K562 (cell line): Measurements from ENCODE around the gene COQ10B. TPM values are rescaled to one million over a fixed set of nuclear protein-coding genes. Genes with fewer than 3 reads are reported as not detected.
A peak's percentile ranks its signal among the peaks of the same experiment; 100 is the strongest.

Experiments used
- ATAC-seq: fragments of 200-7000 bp; cut with Tn5 transposase; 3 replicates; pipeline ENCODE4 v1.9.1; 2020; ENCODE audit warnings: moderate library complexity
- BruUV-seq: library from RNA; stranded (reverse); fragments of 400-500 nt; replicated peaks from 2 replicates; lab custom pipeline; 2021; lab: Mats Ljungman, UMichigan
- CTCF ChIA-PET: fragments of 300-600 bp; formaldehyde crosslinking; extraction: SDS; loops from one replicate; lab custom pipeline; 2021; ENCODE audit warnings: low intra/inter-chr PET ratio; lab: Yijun Ruan, JAX
- POLR2A ChIA-PET: fragments of 300-600, 350-650 bp; sonication (Branson Sonifier 250); formaldehyde crosslinking; extraction: SDS; loops from one replicate; lab custom pipeline; 2021; ENCODE audit warnings: antibody characterized with exemption, inconsistent platforms; lab: Yijun Ruan, JAX
- DNase-seq, 4 experiments: peaks; one replicate each; pipeline versions ENCODE4 v3.0.0 to v3.0.0-alpha.2; 2011 to 2018; ENCODE audit warnings: low spot score in 3 of 4, mixed read lengths in 3 of 4; ENCODE audit errors: extremely low read depth in 1 of 4
- FAIRE-seq: peaks from 2 replicates; lab custom pipeline; 2011; peaks lifted over from hg19 to GRCh38; lab: Jason Lieb, UNC
- H2AFZ ChIP-seq: 2 replicates; pipeline ENCODE4 v1.6.0; 2011; ENCODE audit warnings: low read depth, low read length, control low read depth, inconsistent platforms
- H3K27ac ChIP-seq: fragments of 200-600 bp; 3 replicates; pipeline ENCODE4 v1.8.0; 2011; ENCODE audit warnings: low read depth, mild to moderate bottlenecking, control low read depth, inconsistent platforms, low read length, moderate library complexity, mixed read lengths; ENCODE audit errors: extremely low read depth
- H3K27me3 ChIP-seq, 2 experiments: fragments of 300-600 bp in 1 of 2; 2 replicates in 1 of 2; 3 replicates in 1 of 2; pipeline versions ENCODE4 v1.6.0 to v1.8.0; 2011; ENCODE audit warnings: inconsistent platforms in 2 of 2, low read length in 2 of 2, mild to moderate bottlenecking in 1 of 2, mixed read lengths in 1 of 2, moderate library complexity in 1 of 2; ENCODE audit not compliant: control insufficient read depth in 2 of 2, insufficient read depth in 2 of 2
- H3K36me3 ChIP-seq: fragments of 300-600 bp; 3 replicates; pipeline ENCODE4 v1.8.0; 2011; ENCODE audit warnings: mild to moderate bottlenecking, low read length, inconsistent platforms; ENCODE audit not compliant: control insufficient read depth, insufficient read depth
- H3K4me1 ChIP-seq, 2 experiments: fragments of 200-600 bp in 1 of 2; replicated peaks in 1 of 2; 2 replicates in 1 of 2; 3 replicates in 1 of 2; pipeline versions ENCODE4 v1.5.1 to v1.8.0; 2011; ENCODE audit warnings: inconsistent platforms in 2 of 2, low read length in 2 of 2, mild to moderate bottlenecking in 1 of 2, mixed read lengths in 1 of 2, moderate library complexity in 1 of 2; ENCODE audit not compliant: control insufficient read depth in 2 of 2, insufficient read depth in 2 of 2
- H3K4me2 ChIP-seq: 2 replicates; pipeline ENCODE4 v1.6.1; 2011; ENCODE audit warnings: low read length, control low read depth, inconsistent platforms, mixed read lengths; ENCODE audit not compliant: insufficient read depth
- H3K4me3 ChIP-seq: fragments of 200-600 bp; sonication (generic), shearing (Covaris generic); 2 replicates; pipeline ENCODE4 v1.5.1; 2016; ENCODE audit warnings: control low read depth, inconsistent platforms
- H3K79me2 ChIP-seq: fragments of 200-600 bp; 3 replicates; pipeline ENCODE4 v1.8.0; 2011; ENCODE audit warnings: low read length, inconsistent platforms; ENCODE audit not compliant: control insufficient read depth, insufficient read depth
- H3K9ac ChIP-seq, 2 experiments: 2 replicates each; pipeline versions ENCODE4 v1.6.0 to v1.6.1; 2011; ENCODE audit warnings: low read depth in 2 of 2, low read length in 2 of 2, control low read depth in 1 of 2, inconsistent platforms in 1 of 2, mild to moderate bottlenecking in 1 of 2, mixed read lengths in 1 of 2; ENCODE audit not compliant: insufficient read depth in 1 of 2
- H3K9me1 ChIP-seq: one replicate; pipeline ENCODE4 v1.6.0; 2011; ENCODE audit warnings: inconsistent platforms, mild to moderate bottlenecking, low read length, moderate library complexity; ENCODE audit not compliant: control insufficient read depth, insufficient read depth
- H3K9me3 ChIP-seq: replicated peaks from 2 replicates; pipeline ENCODE4 v1.5.1; 2011; ENCODE audit warnings: low read depth, low read length, inconsistent platforms; ENCODE audit not compliant: control insufficient read depth, insufficient read depth
- H4K20me1 ChIP-seq: replicated peaks from 2 replicates; pipeline ENCODE4 v1.6.1; 2011; ENCODE audit warnings: low read length, inconsistent platforms, mixed read lengths; ENCODE audit not compliant: control insufficient read depth, insufficient read depth
- C11orf30 ChIP-seq: fragments of 450-650 bp; IDR thresholded peaks from 2 replicates; pipeline ENCODE4 v1.6.1; 2016; ENCODE audit warnings: low read depth, mild to moderate bottlenecking
- CBFA2T3 ChIP-seq: fragments of 450-650 bp; IDR thresholded peaks from 2 replicates; pipeline ENCODE4 v1.6.1; 2017
- ZNF316 ChIP-seq: fragments of 450-650 bp; IDR thresholded peaks from 2 replicates; pipeline ENCODE4 v1.6.1; 2016
- ZNF695 ChIP-seq: fragments of 450-650 bp; formaldehyde crosslinking; IDR thresholded peaks from 2 replicates; pipeline ENCODE4 v1.4.0; 2020; ENCODE audit warnings: mild to moderate bottlenecking, moderate library complexity
- WGBS: fragments of 100-300 bp; shearing (Covaris generic); methylation state at CpG from one replicate; pipeline ENCODE4 v1.1.6; 2016; ENCODE audit warnings: low coverage, mixed read lengths; ENCODE audit not compliant: insufficient coverage; ENCODE audit errors: missing lambda C conversion rate; 5-methylcytosine and 5-hydroxymethylcytosine counted together
- in situ Hi-C: fragments of 300-500 bp; cut with MboI; formaldehyde crosslinking; loops from 4 replicates; pipeline ENCODE4 v1.15.0; 2018; ENCODE audit warnings: inconsistent platforms, mixed read lengths
- intact Hi-C: fragments of 100-400 bp; cut with micrococcal nuclease; formaldehyde crosslinking; loops from 2 replicates; pipeline ENCODE4 v1.14.2; 2022
- polyA plus RNA-seq, 8 experiments: library from polyadenylated mRNA; depleted of rRNA in 4 of 8; stranded (reverse) in 5 of 8; unstranded in 3 of 8; fragments of >200 nt; fragmentation: Nextera tagmentation in 2 of 8; fragmentation: Illumina TruSeq in 1 of 8; extraction: Ambion mirVana in 2 of 8; extraction: Trizol in 1 of 8; gene quantifications; 2 replicates each; pipeline versions ENCODE4 v1.2.1 to v1.2.3, GENCODE V29; 2011 to 2014; ENCODE audit warnings: inconsistent platforms in 1 of 8, missing spikeins in 1 of 8
- total RNA-seq, 7 experiments: library from RNA; depleted of rRNA in 6 of 7; stranded (reverse); fragments of >200 nt in 6 of 7; fragmentation: Illumina TruSeq in 2 of 7; extraction: Trizol in 2 of 7; gene quantifications; 2 replicates each; pipeline versions ENCODE4 v1.2.1 to v1.2.3, GENCODE V29; 2011 to 2021; ENCODE audit warnings: low replicate concordance in 1 of 7
- TF ChIP-seq, protein P1 (sequence below): fragments of 250-450 bp; sonication (Bioruptor Pico); IDR thresholded peaks from 2 replicates; pipeline ENCODE4 v1.8.0; 2022; ENCODE audit warnings: inconsistent platforms

Gene COQ10B
- total and polyA plus RNA-seq, 9 of the 15 experiments (the other 6 are each of a cell fraction or from before 2014, with no cell fraction given) = 3.1 to 13.1 (median 7.7) TPM

DNA sequence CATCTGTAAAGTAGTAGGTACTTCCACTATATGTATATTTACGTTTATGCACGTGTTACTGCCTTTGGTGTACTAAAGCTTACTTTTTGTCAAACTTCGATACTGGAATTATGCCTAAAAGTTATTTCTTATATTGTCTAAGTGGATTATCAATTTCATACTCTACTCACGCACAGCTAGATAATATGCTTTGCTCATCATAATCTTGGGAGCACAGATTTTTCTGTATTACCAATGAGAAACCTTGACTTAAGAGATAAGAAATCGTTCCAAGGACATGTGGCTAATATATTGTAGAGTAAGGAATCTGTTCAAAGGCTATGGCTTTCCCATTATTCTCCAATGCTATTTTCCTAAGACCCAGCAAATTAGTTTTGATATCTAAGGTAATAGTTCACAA, 53.3 kb downstream of the COQ10B start:
- no TSS peak for BruUV-seq
- Histone ChIP-seq H3K9ac (no peak overlapping the region), H2AFZ (no peak overlapping the region), H3K79me2 (peaks cover 28% of the 10 kb centered on the region), H3K27me3 (no peaks in the 10 kb centered on the region), H3K36me3 (peaks cover 32% of the 10 kb centered on the region), H3K27ac (no peak overlapping the region), H3K4me2 (no peak overlapping the region), H4K20me1 (no peaks in the 10 kb centered on the region), H3K4me1 (no peaks in the 10 kb centered on the region), H3K4me3 (no peak overlapping the region), H3K9me3 (no peaks in the 10 kb centered on the region), H3K9me1 (no peaks in the 10 kb centered on the region)
- in situ Hi-C loops = no loop called here
- POLR2A ChIA-PET = interaction anchor here (0.9 kb wide), 1 partner anchor 15 kb away, joined by 3 read pairs; no protein-coding TSS in a partner anchor
- CTCF ChIA-PET = interaction anchor here (0.6 kb wide), 1 partner anchor 31 kb away, joined by 3 read pairs; no protein-coding TSS in a partner anchor
- 53% methylated on average over 5 of the region's 5 CpGs for WGBS
- TF ChIP-seq ZNF316 (peak; percentile 52; the same call in 1 of the 2 replicates), C11orf30 (peak; percentile 16; the same call in 1 of the 2 replicates), CBFA2T3 (peak; percentile 16; the same call in 1 of the 2 replicates), ZNF695 (CRISPR knock-in tag) (no peak)
- TF ChIP-seq, protein P1, sequence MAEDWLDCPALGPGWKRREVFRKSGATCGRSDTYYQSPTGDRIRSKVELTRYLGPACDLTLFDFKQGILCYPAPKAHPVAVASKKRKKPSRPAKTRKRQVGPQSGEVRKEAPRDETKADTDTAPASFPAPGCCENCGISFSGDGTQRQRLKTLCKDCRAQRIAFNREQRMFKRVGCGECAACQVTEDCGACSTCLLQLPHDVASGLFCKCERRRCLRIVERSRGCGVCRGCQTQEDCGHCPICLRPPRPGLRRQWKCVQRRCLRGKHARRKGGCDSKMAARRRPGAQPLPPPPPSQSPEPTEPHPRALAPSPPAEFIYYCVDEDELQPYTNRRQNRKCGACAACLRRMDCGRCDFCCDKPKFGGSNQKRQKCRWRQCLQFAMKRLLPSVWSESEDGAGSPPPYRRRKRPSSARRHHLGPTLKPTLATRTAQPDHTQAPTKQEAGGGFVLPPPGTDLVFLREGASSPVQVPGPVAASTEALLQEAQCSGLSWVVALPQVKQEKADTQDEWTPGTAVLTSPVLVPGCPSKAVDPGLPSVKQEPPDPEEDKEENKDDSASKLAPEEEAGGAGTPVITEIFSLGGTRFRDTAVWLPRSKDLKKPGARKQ (CRISPR knock-in tag) = no peak
- no peak for DNase-seq
- intact Hi-C loops = no loop called here
- FAIRE-seq = no peak
- ATAC-seq = no peak
